Stomach (tissue), 9 donors: ENCODE data around the gene IKZF1. TPM values are rescaled to one million over a fixed set of nuclear protein-coding genes. Genes with fewer than 3 reads are reported as not detected.

Source experiments
- DNase-seq, 2 donors: peaks; one replicate each; pipeline versions ENCODE4 v3.0.0 to v3.0.0-alpha.2; 2013 to 2019
- H3K27ac ChIP-seq, 5 donors: fragments of 200-600 bp in 4 of 5; sonication (generic) in 4 of 5; one replicate each; pipeline ENCODE4 v1.5.1; 2013 to 2019; ENCODE audit warnings: mild to moderate bottlenecking in 1 of 5, moderate library complexity in 1 of 5
- H3K27me3 ChIP-seq, 3 donors: fragments of 200-600 bp; sonication (generic); one replicate each; pipeline ENCODE4 v1.5.1; 2017 to 2019; ENCODE audit warnings: mixed run types in 1 of 3
- H3K36me3 ChIP-seq, 4 donors: fragments of 200-600 bp; sonication (generic); 1 replicate in 3 of 4; 2 replicates in 1 of 4; pipeline ENCODE4 v1.5.1; 2016 to 2019
- H3K4me1 ChIP-seq, 4 donors: fragments of 200-600 bp; sonication (generic); one replicate each; pipeline ENCODE4 v1.5.1; 2016 to 2019
- H3K4me3 ChIP-seq, 4 donors: fragments of 200-600 bp; sonication (generic) in 3 of 4; one replicate each; pipeline ENCODE4 v1.5.1; 2016 to 2019; ENCODE audit warnings: mild to moderate bottlenecking in 1 of 4
- H3K9me3 ChIP-seq, 4 donors: fragments of 200-600 bp; sonication (generic); one replicate each; pipeline ENCODE4 v1.5.1; 2016 to 2019
- CTCF ChIP-seq, 7 experiments: fragments of 450-650 bp in 4 of 7; fragments of 200-600 bp in 3 of 7; sonication (generic) in 3 of 7; IDR thresholded peaks; one replicate each; pipeline ENCODE4 v1.5.1; 2016 to 2019; ENCODE audit warnings: antibody characterized with exemption in 7 of 7, control low read depth in 2 of 7, mild to moderate bottlenecking in 1 of 7
- EP300 ChIP-seq: sonication (generic); formaldehyde crosslinking; IDR thresholded peaks from one replicate; pipeline ENCODE4 v1.6.1; 2017; ENCODE audit warnings: antibody characterized with exemption
- POLR2A ChIP-seq, 4 donors: fragments of 450-650 bp; IDR thresholded peaks; one replicate each; pipeline ENCODE4 v1.6.1; 2016; ENCODE audit warnings: antibody characterized with exemption in 4 of 4, control low read depth in 2 of 4, mild to moderate bottlenecking in 1 of 4, moderate library complexity in 1 of 4
- POLR2AphosphoS5 ChIP-seq, 3 donors: sonication (generic); formaldehyde crosslinking; IDR thresholded peaks; one replicate each; pipeline ENCODE4 v1.6.1; 2016; ENCODE audit warnings: antibody characterized with exemption in 3 of 3
- WGBS, 5 donors: extraction: QIAGEN DNeasy Blood & Tissue Kit in 3 of 5; methylation state at CpG; one replicate each; pipeline versions ENCODE4 v1.1.5 to v1.1.7; 2013 to 2018; 5-methylcytosine and 5-hydroxymethylcytosine counted together
- intact Hi-C: fragments of 100-400 bp; cut with DNase I; formaldehyde crosslinking; loops from one replicate; pipeline ENCODE4 v1.15.1; 2023; ENCODE audit warnings: low total_unique reads
- polyA plus RNA-seq, 3 donors: library from polyadenylated mRNA; stranded (reverse); fragments of 200-250 nt; gene quantifications; one replicate each; pipeline ENCODE4 v1.2.3, GENCODE V29; 2013
- total RNA-seq, 5 donors: library from RNA; depleted of rRNA; stranded (reverse); fragments of >200 nt; gene quantifications; one replicate each; pipeline versions ENCODE4 v1.1.0 to v1.2.3, GENCODE V29; 2014 to 2016
- donor health status: healthy with polysubstance abuse.
- donor health status: Bipolar disorder and iron deficiency.
- donor health status: healthy.

IKZF1 gene
- total and polyA plus RNA-seq, 8 donors: 1.5 to 139 (median 9.7) TPM

- TF ChIP-seq POLR2A (IDR thresholded peaks at IDR 0.05) (no peak), EP300 (no peak), CTCF (IDR thresholded peaks at IDR 0.05) (no peak)
- Histone ChIP-seq H3K9me3 (no peaks in the 10 kb centered on the region), H3K27me3 (peaks cover 3 to 42% (median 6%) of the 10 kb centered on the region in 3 donors), H3K4me3 (no peak overlapping the region), H3K36me3 (peaks cover 0 to 19% (median 17%) of the 10 kb centered on the region in 4 donors), H3K27ac (no peak overlapping the region), H3K4me1 (peaks cover 0 to 15% (median 4%) of the 10 kb centered on the region in 4 donors)
- intact Hi-C loops: no loop called here
- DNase-seq: no peak
- 19 to 57% (median 22%) methylated on average over 28 to 41 of the region's 41 CpGs; no CpG with 5 or more reads in 1 of the 5 donors for WGBS, 5 donors
Observed at GRCh38 chr7:50400114-50400513, 95.6 kb downstream of the IKZF1 start.

GRCh38 chr7:50404392-50404791 lies 99.9 kb downstream of the IKZF1 start:
- Histone ChIP-seq H3K36me3 (peaks cover 0 to 18% (median 16%) of the 10 kb centered on the region in 4 donors), H3K4me3 (no peak overlapping the region), H3K27ac (no peak overlapping the region), H3K27me3 (peaks cover 3 to 58% (median 6%) of the 10 kb centered on the region in 3 donors), H3K4me1 (peaks cover 0 to 8% (median 3%) of the 10 kb centered on the region in 4 donors), H3K9me3 (no peaks in the 10 kb centered on the region)
- DNase-seq: no peak
- intact Hi-C loops: no loop called here
- WGBS, 5 donors: 73 to 85% (median 79%) methylated on average over 7 of the region's 7 CpGs
- no peak for TF ChIP-seq POLR2A (IDR thresholded peaks at IDR 0.05)

- H3K9me3 ChIP-seq: no peaks in the 10 kb centered on the region
- peaks cover 0 to 10% (median 9%) of the 10 kb centered on the region in 4 donors for H3K36me3 ChIP-seq
- peaks cover 0 to 50% (median 6%) of the 10 kb centered on the region in 3 donors for H3K27me3 ChIP-seq
- H3K4me3 ChIP-seq: no peak overlapping the region
- intact Hi-C loops: no loop called here
- no peak for DNase-seq
- 68 to 88% (median 81%) methylated on average over 7 of the region's 7 CpGs for WGBS, 5 donors
- H3K4me1 ChIP-seq: peaks cover 0 to 3% (median 1%) of the 10 kb centered on the region in 4 donors
- TF ChIP-seq CTCF (IDR thresholded peaks at IDR 0.05) (no peak), POLR2AphosphoS5 (IDR thresholded peaks at IDR 0.05) (no peak), POLR2A (IDR thresholded peaks at IDR 0.05) (no peak), EP300 (no peak)
- H3K27ac ChIP-seq: no peak overlapping the region
Observed at GRCh38 chr7:50405221-50405620, 100.7 kb downstream of the IKZF1 start.

GRCh38 chr7:50406935-50407334 lies 102.4 kb downstream of the IKZF1 start:
- Histone ChIP-seq H3K4me1 (no peaks in the 10 kb centered on the region), H3K4me3 (no peak overlapping the region), H3K27ac (no peak overlapping the region), H3K9me3 (no peaks in the 10 kb centered on the region), H3K27me3 (peaks cover 0 to 32% (median 0%) of the 10 kb centered on the region in 3 donors), H3K36me3 (no peaks in the 10 kb centered on the region)
- TF ChIP-seq CTCF (IDR thresholded peaks at IDR 0.05) (no peak), POLR2A (IDR thresholded peaks at IDR 0.05) (no peak), EP300 (no peak), POLR2AphosphoS5 (IDR thresholded peaks at IDR 0.05) (no peak)
- 56 to 74% (median 65%) methylated on average over 4 to 5 of the region's 5 CpGs for WGBS, 5 donors
- intact Hi-C loops: no loop called here
- DNase-seq: no peak
